Ascending aorta (tissue), 2 donors: ENCODE results near the gene CYP51A1. TPM values are rescaled to one million over a fixed set of nuclear protein-coding genes. Genes with fewer than 3 reads are reported as not detected.

ENCODE experiments used
- DNase-seq, 2 donors: peaks; one replicate each; pipeline ENCODE4 v3.0.0-alpha.2; 2019; ENCODE audit warnings: low spot score in 2 of 2
- H3K27ac ChIP-seq, 2 donors: fragments of 200-600 bp; sonication (generic); one replicate each; pipeline ENCODE4 v1.5.1; 2016 to 2017; ENCODE audit warnings: mild to moderate bottlenecking in 1 of 2
- H3K27me3 ChIP-seq: fragments of 200-600 bp; sonication (generic); one replicate; pipeline ENCODE4 v1.5.1; 2017
- H3K36me3 ChIP-seq, 2 donors: fragments of 200-600 bp; sonication (generic); one replicate each; pipeline ENCODE4 v1.5.1; 2016
- H3K4me1 ChIP-seq, 2 donors: fragments of 200-600 bp; sonication (generic); one replicate each; pipeline ENCODE4 v1.5.1; 2016 to 2017; ENCODE audit warnings: mild to moderate bottlenecking in 1 of 2
- H3K4me3 ChIP-seq, 2 donors: fragments of 200-600 bp; sonication (generic); one replicate each; pipeline ENCODE4 v1.5.1; 2016 to 2017; ENCODE audit warnings: mild to moderate bottlenecking in 1 of 2
- H3K9me3 ChIP-seq, 2 donors: fragments of 200-600 bp; sonication (generic); one replicate each; pipeline ENCODE4 v1.5.1; 2016
- intact Hi-C: fragments of 100-400 bp; cut with DNase I; formaldehyde crosslinking; loops from one replicate; pipeline ENCODE4 v1.15.1; 2023
- total RNA-seq: library from RNA; depleted of rRNA; stranded (reverse); fragments of >200 nt; gene quantifications from one replicate; pipeline ENCODE4 v1.1.0, GENCODE V29; 2016
- TF ChIP-seq, protein P1 (sequence below), 3 experiments: fragments of 200-600 bp in 2 of 3; fragments of 450-650 bp in 1 of 3; sonication (generic) in 2 of 3; IDR thresholded peaks; one replicate each; pipeline ENCODE4 v1.5.1; 2016 to 2019; ENCODE audit warnings: antibody characterized with exemption in 3 of 3, mild to moderate bottlenecking in 1 of 3, moderate library complexity in 1 of 3

CYP51A1 gene
- total RNA-seq, 1 donor from 2014 or later = 19.9 TPM

DNA sequence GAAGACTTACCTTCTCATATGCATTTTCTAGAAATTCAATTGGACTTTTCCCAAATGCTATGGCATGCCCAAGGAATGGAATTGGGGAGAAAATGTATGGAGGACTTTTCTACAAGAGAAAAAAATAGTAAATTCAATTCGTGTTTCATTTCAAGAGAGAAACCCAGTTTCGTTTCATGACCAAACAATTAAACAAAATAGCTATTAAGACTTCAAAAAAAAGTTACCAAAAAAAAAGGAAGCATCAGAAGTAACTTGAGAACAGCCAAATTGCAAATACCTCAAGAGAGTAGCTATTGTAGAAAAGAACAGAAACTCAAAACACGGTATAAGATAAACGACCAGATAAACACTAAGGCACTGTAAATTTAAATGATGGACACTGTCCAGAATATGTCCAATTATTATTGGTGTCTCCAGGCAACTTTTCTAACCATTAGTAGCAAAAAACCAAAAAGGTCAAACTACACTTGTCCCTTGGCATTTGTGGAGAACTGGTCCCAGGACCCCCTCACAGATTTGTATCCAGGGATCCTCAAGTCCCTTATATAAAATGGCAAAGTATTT lies 2.4 kb downstream of the CYP51A1 start:
- Histone ChIP-seq H3K27me3 (no peaks in the 10 kb centered on the region), H3K4me3 (no peak overlapping the region), H3K36me3 (peaks cover 25 to 40% of the 10 kb centered on the region in 2 donors), H3K27ac (no peak overlapping the region), H3K4me1 (peaks cover 0 to 10% of the 10 kb centered on the region in 2 donors), H3K9me3 (no peaks in the 10 kb centered on the region)
- TF ChIP-seq, protein P1, sequence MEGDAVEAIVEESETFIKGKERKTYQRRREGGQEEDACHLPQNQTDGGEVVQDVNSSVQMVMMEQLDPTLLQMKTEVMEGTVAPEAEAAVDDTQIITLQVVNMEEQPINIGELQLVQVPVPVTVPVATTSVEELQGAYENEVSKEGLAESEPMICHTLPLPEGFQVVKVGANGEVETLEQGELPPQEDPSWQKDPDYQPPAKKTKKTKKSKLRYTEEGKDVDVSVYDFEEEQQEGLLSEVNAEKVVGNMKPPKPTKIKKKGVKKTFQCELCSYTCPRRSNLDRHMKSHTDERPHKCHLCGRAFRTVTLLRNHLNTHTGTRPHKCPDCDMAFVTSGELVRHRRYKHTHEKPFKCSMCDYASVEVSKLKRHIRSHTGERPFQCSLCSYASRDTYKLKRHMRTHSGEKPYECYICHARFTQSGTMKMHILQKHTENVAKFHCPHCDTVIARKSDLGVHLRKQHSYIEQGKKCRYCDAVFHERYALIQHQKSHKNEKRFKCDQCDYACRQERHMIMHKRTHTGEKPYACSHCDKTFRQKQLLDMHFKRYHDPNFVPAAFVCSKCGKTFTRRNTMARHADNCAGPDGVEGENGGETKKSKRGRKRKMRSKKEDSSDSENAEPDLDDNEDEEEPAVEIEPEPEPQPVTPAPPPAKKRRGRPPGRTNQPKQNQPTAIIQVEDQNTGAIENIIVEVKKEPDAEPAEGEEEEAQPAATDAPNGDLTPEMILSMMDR (IDR thresholded peaks at IDR 0.05) = no peak
- no peak for DNase-seq
- intact Hi-C loops = no loop called here

DNA sequence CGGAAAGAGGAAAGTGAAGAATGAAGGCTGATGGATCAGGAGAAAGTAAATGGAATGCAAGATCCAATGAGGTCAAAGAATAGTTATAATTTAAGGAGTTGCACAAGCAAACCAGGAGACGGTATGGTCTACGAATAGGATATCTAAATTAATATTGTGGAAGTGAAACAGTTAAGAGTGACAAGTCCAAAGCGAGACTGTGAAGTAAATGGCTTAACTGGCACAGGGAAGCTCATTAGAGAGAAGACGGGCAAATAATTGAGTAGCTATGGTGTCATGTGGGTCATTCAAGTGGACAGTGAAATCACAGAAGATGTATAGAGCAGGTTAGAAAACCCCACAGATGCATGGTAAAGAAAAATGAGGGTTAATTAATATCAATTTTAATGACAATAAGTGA lies 3.2 kb downstream of the CYP51A1 start:
- Histone ChIP-seq H3K9me3 (no peaks in the 10 kb centered on the region), H3K4me1 (peaks cover 0 to 10% of the 10 kb centered on the region in 2 donors), H3K4me3 (no peak overlapping the region), H3K27ac (no peak overlapping the region), H3K36me3 (peaks cover 31 to 45% of the 10 kb centered on the region in 2 donors), H3K27me3 (no peaks in the 10 kb centered on the region)
- intact Hi-C loops = no loop called here
- DNase-seq = no peak
- TF ChIP-seq, protein P1 (IDR thresholded peaks at IDR 0.05) = no peak

DNA sequence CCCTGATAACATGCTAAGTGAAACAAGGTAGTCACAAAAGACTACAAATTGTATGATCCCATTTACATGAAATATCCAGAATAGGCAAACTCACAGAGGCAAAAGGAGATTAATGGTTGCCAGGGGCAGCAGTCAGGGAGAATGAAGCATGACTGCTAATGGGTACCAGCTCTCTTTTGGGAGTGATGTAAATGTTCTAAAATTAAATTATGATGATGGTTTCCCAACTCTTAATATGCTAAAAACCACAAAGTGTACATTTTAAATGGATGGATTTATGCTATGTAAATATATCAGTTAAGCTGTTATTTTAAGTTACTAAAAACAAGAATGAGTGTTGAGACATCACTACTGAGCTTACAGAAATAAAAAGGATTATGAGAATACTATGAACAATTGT lies 12.6 kb downstream of the CYP51A1 start:
- Histone ChIP-seq H3K4me3 (no peak overlapping the region), H3K4me1 (no peaks in the 10 kb centered on the region), H3K27ac (no peak overlapping the region), H3K27me3 (no peaks in the 10 kb centered on the region), H3K36me3 (peaks cover 55 to 72% of the 10 kb centered on the region in 2 donors), H3K9me3 (peaks cover 0 to 7% of the 10 kb centered on the region in 2 donors)
- intact Hi-C loops = no loop called here
- DNase-seq = no peak
- TF ChIP-seq, protein P1 (IDR thresholded peaks at IDR 0.05) = no peak

DNA sequence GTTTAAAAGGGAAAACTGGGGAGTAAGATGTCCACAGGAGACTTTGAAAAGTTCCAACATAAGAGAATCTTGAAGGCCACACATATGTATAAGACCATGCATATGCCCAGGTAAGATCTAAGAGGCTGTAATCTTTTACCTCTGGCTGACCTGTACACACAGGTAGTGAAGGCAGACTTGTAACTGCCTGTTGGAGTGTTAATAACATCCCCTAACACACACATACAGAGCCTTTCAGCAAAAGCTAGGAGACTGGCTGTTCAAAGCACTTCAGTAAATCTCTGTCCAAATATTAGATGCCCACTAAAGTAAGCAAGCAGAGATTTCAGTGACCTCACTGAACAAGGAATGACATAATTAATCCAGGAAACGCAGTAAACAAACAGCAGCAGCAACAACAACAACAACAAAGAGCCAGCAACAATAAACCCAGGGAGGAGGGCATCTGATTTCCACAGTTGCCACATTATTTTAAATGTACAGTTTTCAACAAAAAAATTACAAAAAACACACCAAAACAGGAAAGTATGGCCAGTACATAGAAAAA lies 15.0 kb downstream of the CYP51A1 start:
- Histone ChIP-seq H3K9me3 (peaks cover 0 to 7% of the 10 kb centered on the region in 2 donors), H3K27me3 (no peaks in the 10 kb centered on the region), H3K4me3 (no peak overlapping the region), H3K4me1 (no peaks in the 10 kb centered on the region), H3K36me3 (peaks cover 36 to 70% of the 10 kb centered on the region in 2 donors), H3K27ac (no peak overlapping the region)
- intact Hi-C loops = no loop called here
- TF ChIP-seq, protein P1 (IDR thresholded peaks at IDR 0.05) = no peak
- no peak for DNase-seq

DNA sequence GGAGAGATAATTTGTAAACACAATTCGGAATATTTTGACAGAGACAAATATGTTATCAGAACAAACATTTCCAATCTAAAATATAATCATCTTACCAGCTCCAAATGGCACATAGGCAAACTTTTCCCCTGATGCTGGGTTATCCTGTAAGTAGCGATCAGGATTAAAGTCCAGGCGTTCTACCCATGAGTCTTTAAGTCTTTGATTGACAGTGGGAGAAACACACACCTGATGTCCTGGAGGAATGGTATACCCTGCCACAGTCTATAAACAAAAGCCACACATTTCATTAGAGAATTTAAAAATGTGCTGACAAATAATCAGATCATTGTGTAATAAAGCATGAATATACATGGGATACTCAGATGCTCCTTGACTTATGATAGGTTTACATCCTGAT lies 17.3 kb downstream of the CYP51A1 start:
- Histone ChIP-seq H3K36me3 (peaks cover 16 to 50% of the 10 kb centered on the region in 2 donors), H3K27me3 (no peaks in the 10 kb centered on the region), H3K4me3 (no peak overlapping the region), H3K9me3 (peaks cover 0 to 7% of the 10 kb centered on the region in 2 donors), H3K27ac (no peak overlapping the region), H3K4me1 (no peaks in the 10 kb centered on the region)
- TF ChIP-seq, protein P1 (IDR thresholded peaks at IDR 0.05) = no peak
- no peak for DNase-seq
- intact Hi-C loops = no loop called here
